ENCODE measurements around the gene ATP5F1D. TPM values are rescaled to one million over a fixed set of nuclear protein-coding genes. Genes with fewer than 3 reads are reported as not detected.

The ATP5F1D gene
- total RNA-seq, 4 donors from 2014 or later, result 102 to 205 (median 137) TPM

GRCh38 chr19:1258163-1258492 is 16.6 kb downstream of the ATP5F1D start:
- TF ChIP-seq CTCF (IDR thresholded peaks at IDR 0.05) (no peak), POLR2AphosphoS5 (IDR thresholded peaks at IDR 0.05) (no peak), EP300 (IDR thresholded peaks at IDR 0.05) (no peak), POLR2A (IDR thresholded peaks at IDR 0.05) (no peak)
- H3K4me1 ChIP-seq, result peaks cover 93% of the 10 kb centered on the region
- WGBS, result 64% methylated on average over 7 of the region's 8 CpGs
- no peak for DNase-seq (ENCODE audit: low spot score in 2 of 2)
- H3K27me3 ChIP-seq, result no peaks in the 10 kb centered on the region
- peaks cover 47% of the 10 kb centered on the region for H3K36me3 ChIP-seq
- H3K4me3 ChIP-seq, result peak overlapping the region; percentile 31
- peak overlapping the region; percentile 92 for H3K27ac ChIP-seq
- no peaks in the 10 kb centered on the region for H3K9me3 ChIP-seq

GRCh38 chr19:1258707-1259205 is 17.2 kb downstream of the ATP5F1D start:
- peaks cover 92% of the 10 kb centered on the region for H3K4me1 ChIP-seq

GRCh38 chr19:1259206-1259875 is 17.8 kb downstream of the ATP5F1D start:
- peaks cover 89% of the 10 kb centered on the region for H3K4me1 ChIP-seq
- H3K4me3 ChIP-seq, result peak overlapping the region; percentile 31
- 17% methylated on average over 6 of the region's 17 CpGs for WGBS
- DNase-seq (ENCODE audit: low spot score in 2 of 2), result peak in 1 of 2 donors; percentile 89
- no peaks in the 10 kb centered on the region for H3K27me3 ChIP-seq
- H3K27ac ChIP-seq, result peak overlapping the region; percentile 92
- H3K36me3 ChIP-seq, result peaks cover 39% of the 10 kb centered on the region
- TF ChIP-seq EP300 (IDR thresholded peaks at IDR 0.05) (no peak), CTCF (IDR thresholded peaks at IDR 0.05) (no peak), POLR2A (IDR thresholded peaks at IDR 0.05) (peak in 1 of 2 donors; percentile 29), POLR2AphosphoS5 (IDR thresholded peaks at IDR 0.05) (peak in 1 of 3 donors; percentile 78)
- no peaks in the 10 kb centered on the region for H3K9me3 ChIP-seq

More at GRCh38 chr19:1258707-1259205, 17.2 kb downstream of the ATP5F1D start:
- 10% methylated on average over 15 of the region's 15 CpGs for WGBS
- peak overlapping the region; percentile 92 for H3K27ac ChIP-seq
- no peak for DNase-seq (ENCODE audit: low spot score in 2 of 2)
- H3K27me3 ChIP-seq, result no peaks in the 10 kb centered on the region
- H3K36me3 ChIP-seq, result peaks cover 45% of the 10 kb centered on the region
- H3K4me3 ChIP-seq, result peak overlapping the region; percentile 31
- H3K9me3 ChIP-seq, result no peaks in the 10 kb centered on the region
- no peak for TF ChIP-seq POLR2AphosphoS5 (IDR thresholded peaks at IDR 0.05)
- TF ChIP-seq EP300 (IDR thresholded peaks at IDR 0.05), result no peak
- TF ChIP-seq POLR2A (IDR thresholded peaks at IDR 0.05), result no peak
- TF ChIP-seq CTCF (IDR thresholded peaks at IDR 0.05), result no peak

GRCh38 chr19:1259876-1260748 is 18.6 kb downstream of the ATP5F1D start:
- H3K27ac ChIP-seq, result peak overlapping the region; percentile 92
- TF ChIP-seq POLR2A (IDR thresholded peaks at IDR 0.05), result no peak
- peak in 1 of 3 donors; percentile 24 for TF ChIP-seq POLR2AphosphoS5 (IDR thresholded peaks at IDR 0.05)
- no peak for TF ChIP-seq EP300 (IDR thresholded peaks at IDR 0.05)
- TF ChIP-seq CTCF (IDR thresholded peaks at IDR 0.05), result no peak
- no peak for DNase-seq (ENCODE audit: low spot score in 2 of 2)
- peak overlapping the region; percentile 59 for H3K4me3 ChIP-seq
- 6% methylated on average over 16 of the region's 33 CpGs for WGBS
- no peaks in the 10 kb centered on the region for H3K27me3 ChIP-seq
- no peaks in the 10 kb centered on the region for H3K9me3 ChIP-seq
- peaks cover 89% of the 10 kb centered on the region for H3K4me1 ChIP-seq
- peaks cover 31% of the 10 kb centered on the region for H3K36me3 ChIP-seq

Data from suprapubic skin (tissue), 4 donors.